NOMO-1 treated with dmso at 0.1 percent for 144 hours (cell line): ENCODE measurements around the gene SIRPA.
A peak's percentile ranks its signal among the peaks of the same experiment; 100 is the strongest.

Experiments used
- DNase-seq: peaks from one replicate; lab custom pipeline; 2025; ENCODE audit not compliant: unreplicated experiment; lab: John Stamatoyannopoulos, UW

The SIRPA gene

DNA sequence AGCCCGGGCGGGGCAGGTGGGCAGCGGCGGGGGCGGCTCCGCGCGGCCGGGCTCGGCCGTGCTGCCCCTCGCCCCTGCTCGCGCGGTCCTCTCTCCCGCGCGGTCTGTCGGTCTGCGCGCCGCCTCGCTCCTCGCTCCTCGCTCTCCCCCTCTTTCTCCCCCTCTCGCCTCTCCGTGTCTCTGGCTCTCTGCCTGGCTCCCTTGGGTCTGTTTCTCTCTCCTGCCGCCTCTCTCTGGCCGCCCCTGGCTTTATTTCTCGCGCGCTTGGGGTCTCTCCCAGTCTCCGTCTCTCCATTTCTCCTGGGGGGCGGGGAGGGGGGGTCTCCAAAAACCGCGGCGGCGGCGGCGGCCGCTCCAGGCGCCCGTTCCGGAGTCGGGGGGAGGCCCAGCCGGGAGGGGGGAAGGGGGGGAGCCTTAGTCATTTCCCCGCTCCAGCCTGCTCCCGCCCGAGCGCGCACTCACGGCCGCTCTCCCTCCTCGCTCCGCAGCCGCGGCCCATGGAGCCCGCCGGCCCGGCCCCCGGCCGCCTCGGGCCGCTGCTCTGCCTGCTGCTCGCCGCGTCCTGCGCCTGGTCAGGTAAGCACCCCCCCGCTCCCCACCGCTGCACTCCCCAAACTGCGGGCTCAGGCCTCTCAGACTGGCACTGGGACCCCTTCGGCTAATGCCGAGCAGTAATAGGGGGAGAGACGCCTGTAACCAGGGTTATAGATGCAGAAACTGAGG is at the start of gene SIRPA:
Gene SIRPA (plus strand): TSS at position 457 of the 723 bp plus-strand sequence. CDS start 41 bp downstream, at position 498.
- DNase-seq = peak; percentile 34

GRCh38 chr20:1845701-1846100 is 49.5 kb upstream of the SIRPA start:
- DNase-seq = no peak

DNA sequence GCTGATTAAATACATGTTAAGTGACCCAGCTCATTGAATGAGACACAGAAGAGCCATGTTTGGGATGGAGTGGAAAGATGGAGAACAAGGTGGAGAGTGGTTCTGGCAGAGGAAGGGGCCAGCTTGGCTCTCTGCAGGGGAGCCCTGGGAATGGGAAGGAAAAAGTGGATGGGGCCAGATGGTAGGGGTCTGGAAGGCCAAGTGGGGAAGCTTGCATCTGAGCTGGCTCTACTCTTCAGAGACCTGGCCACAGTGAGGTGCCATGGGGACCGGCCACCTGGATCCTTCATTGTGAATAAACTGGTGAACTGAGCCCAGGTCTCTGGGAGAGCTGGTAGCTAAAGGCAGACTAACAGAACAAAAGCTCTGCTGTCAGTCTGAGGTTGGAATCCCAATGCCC is 48.9 kb upstream of the SIRPA start:
- no peak for DNase-seq

GRCh38 chr20:1846876-1847275 is 48.3 kb upstream of the SIRPA start:
- DNase-seq = no peak

DNA sequence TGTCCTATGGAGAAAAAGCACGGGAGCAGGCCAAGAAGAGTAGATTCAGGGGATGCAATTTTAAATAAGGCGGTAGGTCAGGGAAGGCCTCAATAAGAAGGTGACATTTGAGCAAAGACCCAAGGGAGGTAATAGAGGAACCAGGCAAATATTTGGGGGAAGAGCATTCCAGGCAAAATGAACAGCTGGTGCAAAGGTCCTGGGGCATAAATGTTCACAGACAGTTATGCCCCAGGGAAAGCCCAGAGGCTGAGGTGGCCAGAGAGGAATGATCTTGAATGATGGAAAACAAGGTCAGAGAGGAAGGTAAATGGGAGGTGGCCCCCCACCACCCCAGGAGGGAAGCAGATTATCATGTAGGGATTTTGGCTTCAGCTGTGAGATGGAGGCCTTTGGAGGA is 47.4 kb upstream of the SIRPA start:
- no peak for DNase-seq

GRCh38 chr20:1848373-1848772 is 46.8 kb upstream of the SIRPA start:
- DNase-seq = no peak

DNA sequence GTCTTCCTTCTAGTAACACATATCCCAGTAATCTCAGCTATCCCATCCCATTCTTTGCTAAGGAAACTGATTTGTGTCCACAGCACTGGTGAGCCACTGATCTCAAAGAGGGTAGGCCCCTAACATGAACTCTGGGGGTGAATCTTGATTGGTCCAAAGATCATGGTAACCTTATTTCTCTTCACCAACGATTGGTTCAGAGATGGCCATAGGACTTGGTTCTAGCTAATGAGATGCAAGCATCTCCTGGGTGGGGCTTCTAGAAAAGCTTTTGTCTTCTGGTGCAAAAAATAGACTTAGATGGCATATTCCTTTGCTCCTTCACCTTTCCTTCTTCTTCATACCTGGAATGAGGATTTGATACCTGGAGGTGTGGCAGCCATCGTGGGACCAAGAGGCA is 43.8 kb upstream of the SIRPA start:
- no peak for DNase-seq

DNA sequence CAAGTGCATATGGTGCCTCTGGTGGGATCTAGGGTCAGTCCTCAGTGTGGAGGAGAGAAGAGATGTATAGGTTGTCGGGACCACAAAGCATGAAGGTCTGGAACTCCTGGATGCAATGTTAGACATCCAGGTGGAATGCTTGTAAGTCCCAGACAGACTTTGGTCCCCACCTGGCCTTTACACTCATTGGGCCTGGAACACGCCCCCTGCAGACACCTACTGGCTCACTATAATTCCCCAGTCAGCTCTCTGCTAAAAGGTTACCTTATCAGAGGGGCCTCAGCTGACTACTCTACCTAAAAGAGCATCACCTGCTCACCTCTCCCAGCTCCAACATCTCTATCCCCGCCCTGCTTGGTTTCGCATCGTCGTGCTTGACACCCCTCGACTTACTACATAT is 41.7 kb upstream of the SIRPA start:
- no peak for DNase-seq

DNA sequence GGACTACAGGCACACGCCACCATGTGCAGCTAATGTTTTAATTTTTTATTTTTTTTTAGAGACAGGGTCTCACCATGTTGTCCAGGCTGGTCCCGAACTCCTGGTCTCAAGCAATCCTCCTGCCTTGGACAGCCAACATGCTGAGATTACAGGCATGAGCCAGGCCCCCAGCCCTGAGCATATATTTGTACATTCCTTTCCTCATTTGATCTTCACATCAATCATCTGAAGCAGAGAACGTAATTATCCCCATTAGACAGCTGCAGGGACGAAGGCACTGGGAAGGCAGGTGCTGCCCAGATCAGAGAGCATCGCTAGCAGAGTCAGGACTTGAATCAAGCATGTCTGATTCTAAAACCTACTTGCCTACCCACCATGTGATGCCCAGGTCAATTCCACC is 41.0 kb upstream of the SIRPA start:
- DNase-seq = no peak

DNA sequence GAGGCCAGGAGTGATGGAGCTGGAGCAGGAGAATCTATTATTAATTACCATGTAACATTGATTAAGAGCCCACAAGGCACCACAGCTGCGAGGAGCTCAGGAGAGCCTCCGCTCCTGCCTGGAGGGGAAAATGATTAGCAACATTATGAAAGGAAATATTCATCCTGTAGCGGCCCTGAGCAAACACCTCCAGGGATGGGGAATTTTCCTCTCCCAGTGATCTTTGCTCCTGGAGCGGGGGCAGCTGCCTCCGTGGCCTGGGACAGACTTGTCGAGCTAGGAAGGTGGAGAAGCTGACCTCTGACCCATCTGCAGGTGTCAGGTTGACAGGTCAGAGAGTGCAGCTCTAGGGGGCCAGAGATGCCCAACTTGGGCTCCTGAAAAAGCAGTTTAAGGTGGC is 40.1 kb upstream of the SIRPA start:
- DNase-seq = no peak

DNA sequence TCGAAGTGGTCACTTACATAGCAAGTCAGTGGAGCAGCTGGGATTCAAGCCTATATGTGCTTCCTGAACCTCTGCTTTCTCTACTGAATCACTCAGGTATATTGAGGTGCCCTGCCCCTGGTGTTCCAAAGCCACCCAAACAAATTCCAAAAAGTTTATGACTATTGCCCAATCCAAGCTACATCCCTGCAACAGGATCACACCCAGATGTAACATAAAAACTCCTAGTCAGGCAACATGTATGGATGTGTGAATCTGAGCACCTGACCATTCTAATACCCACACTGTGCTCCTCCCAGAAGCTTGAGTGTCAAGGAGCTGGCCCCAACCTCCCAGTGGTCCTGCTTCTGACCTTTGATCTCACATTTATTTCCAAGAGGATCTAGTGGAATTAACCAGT is 39.5 kb upstream of the SIRPA start:
- no peak for DNase-seq

DNA sequence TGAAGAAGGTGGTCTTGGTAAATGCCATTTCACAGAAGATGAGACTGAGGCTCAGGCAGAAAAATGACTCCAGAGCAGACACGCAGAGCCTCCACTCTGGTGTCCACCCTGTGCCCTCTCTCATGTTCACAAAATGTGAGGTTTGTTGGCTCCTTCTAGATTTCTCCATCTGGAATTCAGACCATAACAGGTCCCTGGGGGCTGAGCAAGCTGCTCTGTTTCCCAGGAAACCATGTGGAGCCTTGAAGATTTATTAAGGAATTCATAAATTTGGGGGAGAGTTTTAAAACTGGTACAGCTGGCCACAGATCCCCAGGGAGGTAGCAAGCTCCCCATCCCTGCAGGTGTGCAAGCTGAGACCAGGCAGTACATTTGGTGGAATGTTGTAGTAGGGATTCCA is 38.8 kb upstream of the SIRPA start:
- no peak for DNase-seq

- DNase-seq = no peak
Observed at GRCh38 chr20:1857466-1857865, 37.7 kb upstream of the SIRPA start.

GRCh38 chr20:1858871-1859270 is 36.3 kb upstream of the SIRPA start:
- no peak for DNase-seq

DNA sequence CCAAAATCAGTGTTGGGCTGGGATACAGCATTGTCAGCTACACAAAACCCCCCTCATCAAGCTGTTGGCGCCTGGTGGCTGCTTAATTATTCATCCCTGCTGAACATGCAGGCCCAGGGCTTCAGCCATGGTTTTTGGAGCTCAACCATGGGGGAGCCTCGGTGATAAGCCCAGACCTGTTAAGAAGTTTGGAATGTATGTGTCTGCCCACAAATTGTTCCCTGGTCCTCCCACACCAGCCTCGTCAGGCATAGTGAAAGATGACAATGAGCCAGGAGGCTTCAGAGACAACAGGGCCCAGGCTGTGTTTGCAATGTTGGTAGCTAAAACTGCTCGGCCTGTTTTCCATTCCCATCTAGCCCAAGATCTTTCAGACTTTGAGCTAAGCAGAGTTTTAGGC is 34.8 kb upstream of the SIRPA start:
- DNase-seq = no peak

- no peak for DNase-seq
Observed at GRCh38 chr20:1861347-1861976, 33.7 kb upstream of the SIRPA start.

GRCh38 chr20:1861996-1862662 is 33.1 kb upstream of the SIRPA start:
- DNase-seq = no peak

DNA sequence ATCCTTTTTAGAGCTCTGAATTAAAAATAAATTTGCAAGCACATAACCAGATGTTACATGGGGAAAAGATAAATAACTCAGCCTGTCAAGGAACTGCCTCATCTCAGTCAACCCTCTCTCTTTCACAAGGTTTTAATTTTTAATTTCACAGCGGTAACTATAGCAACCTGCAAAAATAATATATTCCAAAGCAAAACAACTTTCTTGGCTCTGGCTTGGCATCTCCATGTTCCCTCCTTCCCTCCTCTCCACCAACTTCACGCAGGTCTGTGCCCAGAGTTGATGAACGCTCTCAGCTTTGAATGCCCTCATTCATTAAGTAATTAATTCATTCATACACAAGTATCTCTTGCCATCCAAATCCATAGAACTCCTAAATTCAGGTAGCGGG is 32.5 kb upstream of the SIRPA start:
- DNase-seq = no peak

DNA sequence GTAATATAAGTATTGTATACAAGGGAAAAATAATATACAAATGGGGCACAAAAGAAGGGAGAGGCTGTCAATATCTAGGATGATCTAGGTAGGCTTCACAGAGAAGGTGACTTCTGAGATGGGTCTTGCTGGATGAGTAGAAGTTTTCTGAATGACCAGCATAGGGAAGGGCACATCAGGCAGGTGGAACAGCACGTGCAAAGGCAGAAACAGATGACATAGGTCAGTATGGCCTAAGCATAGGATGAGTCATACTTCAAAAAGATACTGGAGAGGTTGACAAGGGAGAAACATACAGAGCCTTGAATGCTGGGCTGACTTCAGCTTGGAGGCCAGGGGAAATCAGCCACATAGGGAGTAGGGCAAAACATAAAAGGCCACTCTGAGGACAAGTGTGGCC is 31.9 kb upstream of the SIRPA start:
- DNase-seq = no peak

DNA sequence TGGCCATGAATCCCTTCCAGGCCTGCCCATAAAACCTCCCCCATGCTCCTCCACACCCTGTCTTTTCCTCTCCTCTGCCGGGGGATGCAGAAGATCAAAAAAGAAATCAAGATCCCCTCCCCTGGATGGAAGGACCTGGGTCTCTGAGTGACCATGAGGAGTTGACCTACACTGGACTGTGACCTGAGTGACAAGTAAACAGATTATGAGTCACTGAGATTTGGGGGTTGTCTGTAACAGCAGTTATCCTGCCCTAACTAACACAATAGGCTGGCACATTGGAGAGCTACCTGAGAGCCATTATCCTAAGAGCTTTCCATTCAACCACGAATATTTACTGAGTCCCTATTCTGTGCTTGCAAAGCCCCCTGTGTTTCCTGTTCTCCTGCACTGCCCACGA is 28.4 kb upstream of the SIRPA start:
- no peak for DNase-seq

GRCh38 chr20:1867495-1868260 is 27.5 kb upstream of the SIRPA start:
- no peak for DNase-seq

DNA sequence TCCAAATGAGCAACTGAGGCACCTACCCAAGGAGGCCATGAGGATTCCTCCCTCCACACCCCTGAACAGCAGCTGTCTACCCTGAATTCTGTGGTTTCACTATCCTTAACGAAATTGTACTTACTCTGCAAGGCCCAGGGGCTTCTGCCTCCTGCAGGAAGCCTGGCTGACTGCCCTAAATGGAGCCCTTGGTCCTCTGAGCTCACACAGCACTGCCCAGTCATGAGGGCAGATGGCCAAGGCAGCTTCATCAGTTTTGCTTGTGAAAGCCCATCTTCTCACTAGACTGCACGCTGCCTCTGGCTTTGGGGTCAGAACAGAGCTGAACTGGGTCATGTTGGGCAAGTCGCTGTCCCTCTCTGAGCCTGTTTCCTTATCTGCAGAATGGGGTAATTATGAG is 26.4 kb upstream of the SIRPA start:
- DNase-seq = no peak
